NCI-H748 (cell line): ENCODE data around the gene PDE1C.

Source experiments
- DNase-seq: peaks from one replicate; lab custom pipeline; 2025; ENCODE audit not compliant: unreplicated experiment; lab: John Stamatoyannopoulos, UW

PDE1C gene

DNA sequence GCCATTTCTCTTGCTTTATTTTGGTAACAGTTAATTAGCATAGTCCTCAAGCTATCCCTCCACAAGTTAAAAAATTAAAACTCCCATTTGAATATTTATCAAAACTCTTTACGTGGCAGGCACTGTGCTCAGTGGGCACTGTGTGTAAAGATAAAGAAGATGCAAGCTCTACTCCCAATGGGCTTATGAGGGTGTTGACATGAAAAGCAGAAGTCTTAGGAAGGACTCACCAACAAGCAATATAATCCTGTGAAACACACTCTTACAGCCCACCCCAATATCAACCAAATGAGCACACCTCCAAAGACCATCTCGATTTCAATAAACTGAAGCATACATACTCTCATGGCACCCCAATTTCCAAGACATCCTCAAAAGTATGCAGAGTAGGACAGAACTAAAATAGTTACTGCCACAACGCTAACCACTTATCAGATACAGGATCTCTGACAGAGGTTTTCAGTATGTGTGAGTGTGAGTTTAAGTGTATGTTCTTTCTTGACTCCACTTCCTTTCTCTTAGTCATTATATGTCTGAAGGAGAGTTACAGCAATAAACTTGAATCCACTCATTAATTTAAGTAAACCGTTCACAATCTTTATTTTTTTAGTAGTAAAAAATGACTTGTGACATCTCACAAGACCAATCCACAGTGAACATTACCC lies 120.0 kb downstream of the PDE1C start:
- no peak for DNase-seq

- DNase-seq: no peak
Observed at GRCh38 chr7:31948029-31948428, 122.2 kb downstream of the PDE1C start.

DNA sequence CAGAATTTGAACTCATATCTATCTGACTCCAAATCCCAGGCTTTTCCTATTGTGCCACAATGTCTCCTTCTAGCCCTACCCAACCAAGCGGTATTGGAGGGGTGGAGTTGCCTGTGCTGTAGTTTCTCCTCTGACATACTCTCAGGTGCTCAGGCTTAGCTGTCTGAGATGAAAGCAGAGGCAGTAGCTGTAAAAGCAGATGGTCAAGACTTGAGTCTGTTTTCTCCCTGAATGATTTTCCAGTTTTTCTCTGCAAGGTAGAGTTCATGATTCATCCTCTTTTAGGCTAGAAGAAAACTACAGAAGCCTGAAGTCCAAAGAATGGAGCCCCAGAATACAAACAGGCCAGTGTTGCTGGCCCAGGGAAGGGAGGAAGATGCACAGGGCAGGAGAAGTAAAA lies 130.0 kb downstream of the PDE1C start:
- DNase-seq: no peak

- no peak for DNase-seq
Observed at GRCh38 chr7:31939076-31939475, 131.1 kb downstream of the PDE1C start.

- no peak for DNase-seq
Observed at GRCh38 chr7:31938650-31939049, 131.6 kb downstream of the PDE1C start.

DNA sequence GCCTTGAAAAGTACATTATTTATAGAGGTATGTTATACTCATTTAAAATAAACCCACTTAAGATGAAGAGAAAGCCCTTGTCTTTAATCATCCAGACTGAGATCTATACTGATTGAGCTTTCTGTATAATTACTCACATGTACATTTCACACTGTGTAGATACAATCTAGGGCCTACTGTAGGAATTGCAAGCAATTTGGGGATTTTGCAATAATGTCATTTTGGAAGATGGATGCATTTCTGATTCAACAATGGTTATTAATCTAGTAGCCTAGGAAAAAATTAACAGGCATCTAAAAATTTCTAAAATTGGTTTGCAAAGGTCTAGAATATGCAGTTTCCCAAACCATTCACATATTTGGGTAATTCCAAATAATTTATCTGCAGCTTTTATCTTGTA lies 132.2 kb downstream of the PDE1C start:
- no peak for DNase-seq

DNA sequence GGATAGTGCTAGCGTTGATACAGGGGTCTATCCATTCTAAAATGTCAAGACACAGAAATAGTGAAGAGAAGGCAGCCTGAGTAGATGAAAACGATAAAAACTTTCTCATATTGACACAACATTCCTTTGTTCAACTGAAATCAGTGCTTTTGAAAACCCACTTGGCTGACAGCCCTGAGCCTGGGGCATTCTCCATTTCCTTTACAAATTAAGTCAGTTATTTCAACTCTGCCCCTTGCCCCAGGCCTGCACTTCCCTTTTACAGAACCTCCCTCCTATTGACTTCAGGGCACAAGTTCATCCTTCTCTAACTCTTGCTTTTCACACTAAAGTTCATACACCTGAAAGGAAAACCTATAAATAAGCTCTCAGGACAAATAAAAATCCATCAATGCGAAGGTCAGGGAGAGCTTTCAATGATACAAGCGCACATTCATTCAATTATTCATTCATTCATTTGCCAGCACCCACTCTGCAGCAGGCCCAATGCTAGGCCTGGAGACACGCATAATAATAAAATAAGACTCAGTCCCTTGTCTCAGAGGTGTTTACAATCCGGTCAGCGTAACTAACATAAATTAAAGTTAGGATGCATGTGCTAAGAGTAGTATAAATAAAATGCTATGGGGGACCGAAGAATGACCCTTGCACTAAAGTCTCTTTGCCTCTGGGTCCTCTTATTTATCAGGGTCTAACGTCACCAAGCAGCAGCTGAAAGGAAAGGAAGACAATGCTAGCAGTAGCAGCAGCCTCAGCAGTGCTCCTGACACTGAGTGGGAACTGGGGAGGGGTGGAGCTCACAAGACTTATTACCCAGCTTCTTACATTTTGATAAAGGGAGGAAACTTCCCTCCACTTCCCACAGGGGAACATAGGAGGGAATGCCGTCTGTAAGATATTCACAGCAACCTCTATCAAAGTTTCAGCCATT lies 134.8 kb downstream of the PDE1C start:
- DNase-seq: no peak

GRCh38 chr7:31934551-31934950 lies 135.7 kb downstream of the PDE1C start:
- DNase-seq: no peak

- DNase-seq: no peak
Observed at GRCh38 chr7:31933481-31933880, 136.7 kb downstream of the PDE1C start.

DNA sequence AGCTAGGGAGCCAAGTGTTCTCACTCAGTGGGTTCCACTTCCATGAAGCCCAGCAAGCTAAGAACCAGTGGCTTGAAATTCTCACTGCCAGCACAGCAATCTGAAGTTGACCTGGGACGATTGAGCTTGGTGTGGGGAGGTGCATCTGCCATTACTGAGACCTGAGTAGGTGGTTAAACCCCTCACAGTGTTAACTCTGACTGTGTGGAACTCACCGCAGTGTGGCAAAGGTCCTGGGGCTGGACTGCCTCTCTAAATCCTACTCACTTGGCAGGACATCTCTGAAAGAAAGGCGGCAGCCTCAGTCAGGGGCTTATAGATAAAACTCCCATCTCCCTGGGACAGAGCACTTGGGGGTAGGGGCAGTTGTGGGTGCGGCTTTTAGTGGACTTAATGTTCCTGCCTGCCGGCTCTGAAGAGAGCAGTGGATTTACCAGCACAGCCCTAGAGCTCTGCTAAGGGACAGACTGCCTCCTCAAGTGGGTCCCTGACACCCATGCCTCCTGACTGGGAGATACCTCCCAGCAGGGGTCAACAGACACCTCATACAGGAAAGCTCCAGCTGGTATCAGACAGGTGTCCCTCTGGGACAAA lies 143.1 kb downstream of the PDE1C start:
- no peak for DNase-seq

- no peak for DNase-seq
Observed at GRCh38 chr7:31925753-31926454, 144.3 kb downstream of the PDE1C start.

DNA sequence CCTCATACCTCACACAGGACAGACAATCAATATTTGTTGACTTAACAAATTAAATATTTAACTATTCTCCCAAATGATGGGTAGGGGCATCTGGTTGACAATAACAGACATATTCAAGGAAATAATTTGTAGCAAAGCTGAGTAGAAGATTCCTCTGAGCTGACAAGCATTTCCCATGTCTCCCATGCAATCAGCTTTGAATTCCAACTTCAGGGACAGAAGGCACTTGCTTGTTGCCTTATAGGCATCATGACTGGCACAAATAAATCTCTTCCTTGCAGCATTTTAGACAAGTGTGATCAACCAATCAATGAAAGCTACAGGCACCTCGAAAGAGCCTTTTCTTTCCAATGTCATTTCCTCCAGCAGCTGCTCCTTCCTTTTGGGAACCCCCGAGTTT lies 146.0 kb downstream of the PDE1C start:
- DNase-seq: no peak

- no peak for DNase-seq
Observed at GRCh38 chr7:31922848-31923247, 147.4 kb downstream of the PDE1C start.

GRCh38 chr7:31921047-31921446 lies 149.2 kb downstream of the PDE1C start:
- no peak for DNase-seq

DNA sequence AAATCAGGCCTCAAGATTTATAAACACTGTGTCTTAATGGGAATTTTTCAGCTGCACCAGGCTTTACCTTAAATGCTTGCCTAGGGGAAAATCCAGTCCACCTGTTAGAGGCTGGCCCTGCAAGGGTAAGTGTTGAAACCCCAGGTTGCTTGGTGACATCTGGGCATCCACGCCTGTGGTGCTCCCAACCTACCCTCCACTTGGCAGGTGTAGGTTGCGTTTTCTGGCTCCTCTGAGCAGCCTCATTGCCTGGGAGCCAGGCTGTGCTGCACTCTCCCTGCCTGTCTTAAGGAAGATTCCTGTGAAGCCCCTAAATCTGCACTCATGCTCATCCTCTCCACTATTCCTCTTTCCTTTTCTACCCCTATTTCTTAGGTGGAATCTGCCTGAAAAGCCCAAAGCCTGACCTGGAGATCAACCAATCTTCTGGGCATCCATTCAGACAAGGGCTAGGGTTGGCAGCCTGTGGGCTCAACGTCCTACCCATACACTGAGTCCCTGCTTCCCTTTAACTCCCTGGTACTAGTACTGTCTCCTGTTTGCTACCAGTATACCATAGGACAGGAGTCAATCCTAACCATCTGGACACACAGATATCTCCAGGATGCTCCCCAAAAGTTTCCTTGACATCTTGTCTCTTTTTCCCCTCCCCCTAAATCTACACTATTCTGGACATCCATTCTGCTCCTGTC lies 150.4 kb downstream of the PDE1C start:
- DNase-seq: no peak

DNA sequence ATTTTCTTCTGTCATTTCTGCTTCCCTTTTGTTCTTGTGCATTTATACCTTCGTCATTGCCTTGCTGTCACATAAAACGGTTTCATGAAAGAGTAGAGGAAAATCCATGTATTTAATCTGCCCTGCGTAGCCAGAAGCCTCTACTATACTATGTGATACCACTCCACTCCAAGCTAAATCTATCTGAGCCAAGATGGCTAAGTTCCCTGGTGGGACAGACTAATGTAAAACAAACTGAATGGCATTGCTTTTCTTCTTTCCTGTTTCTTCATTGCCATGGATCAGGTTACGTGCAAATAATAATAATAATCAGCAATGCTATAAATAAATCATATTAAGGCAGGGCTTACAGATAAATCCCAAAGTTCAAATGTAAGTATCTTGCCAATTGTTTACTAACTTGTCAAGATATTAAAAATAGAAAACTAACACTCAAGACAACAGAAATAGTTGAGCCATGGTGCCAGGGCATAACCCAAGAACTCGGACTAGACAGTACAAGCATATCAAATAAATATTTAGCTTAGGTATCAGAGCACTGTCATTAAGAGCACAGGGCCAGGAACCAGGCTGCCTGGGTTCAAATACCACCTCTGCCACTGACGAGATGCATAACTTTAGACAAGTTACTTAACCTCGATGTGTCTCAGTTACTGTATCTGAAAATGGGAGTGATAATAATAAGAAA lies 151.4 kb downstream of the PDE1C start:
- no peak for DNase-seq

DNA sequence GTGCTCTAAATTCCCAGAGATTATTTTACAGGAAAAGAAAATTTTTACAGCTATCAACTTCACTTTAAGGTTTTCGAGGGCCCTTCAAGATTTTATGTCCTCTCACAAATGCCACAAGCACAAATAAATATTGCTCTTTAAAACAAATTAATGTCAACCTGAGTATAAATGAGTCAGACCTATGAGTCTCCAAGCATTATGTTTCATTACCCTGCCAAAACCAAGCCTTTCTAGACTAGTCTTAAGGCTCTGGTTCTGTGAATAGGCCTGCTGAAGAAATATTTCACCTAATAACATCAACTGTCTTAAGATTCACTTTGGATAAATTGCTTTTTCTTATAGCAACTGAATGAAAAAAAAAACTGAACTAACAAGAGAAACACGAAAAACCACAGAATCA lies 153.0 kb downstream of the PDE1C start:
- no peak for DNase-seq

GRCh38 chr7:31910191-31910590 lies 160.0 kb downstream of the PDE1C start:
- DNase-seq: no peak

DNA sequence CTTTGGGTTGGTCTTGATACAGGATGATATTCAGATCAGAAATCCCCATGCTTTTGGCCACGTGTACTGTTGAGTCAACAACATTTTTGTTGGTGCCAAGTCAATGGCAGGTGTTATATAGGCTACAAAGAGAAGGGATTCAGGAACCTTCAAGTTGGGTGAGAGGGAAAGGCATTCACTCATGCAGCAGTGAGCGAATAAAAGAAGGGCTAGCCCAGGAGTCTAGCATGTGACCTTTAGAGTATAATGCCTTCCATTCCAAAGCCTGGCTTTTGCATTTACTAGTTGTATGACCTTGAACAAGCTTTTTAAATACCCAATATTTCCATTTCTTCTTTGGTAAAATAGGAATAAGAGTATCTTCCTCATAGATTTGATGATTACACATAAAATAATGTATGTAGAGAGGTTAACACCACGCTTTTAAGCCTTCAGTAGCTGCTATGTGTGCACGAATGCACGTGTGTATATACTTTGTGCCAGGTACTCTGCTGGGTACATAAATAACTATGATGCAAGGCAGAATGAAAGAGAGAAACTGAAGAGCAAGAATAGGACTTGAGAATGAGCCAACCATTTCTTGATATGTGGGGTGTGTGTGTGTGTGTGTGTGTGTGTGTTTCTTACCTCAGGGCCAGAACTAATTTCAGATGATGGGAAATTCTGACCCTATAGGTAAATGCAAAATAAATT lies 163.6 kb downstream of the PDE1C start:
- DNase-seq: no peak

- no peak for DNase-seq
Observed at GRCh38 chr7:31903962-31904361, 166.2 kb downstream of the PDE1C start.
